Measurements from ENCODE around the gene PTPN1. TPM values are rescaled to one million over a fixed set of nuclear protein-coding genes. Genes with fewer than 3 reads are reported as not detected.

The PTPN1 gene
- total RNA-seq, 1 donor from 2014 or later = 15.9 TPM

DNA sequence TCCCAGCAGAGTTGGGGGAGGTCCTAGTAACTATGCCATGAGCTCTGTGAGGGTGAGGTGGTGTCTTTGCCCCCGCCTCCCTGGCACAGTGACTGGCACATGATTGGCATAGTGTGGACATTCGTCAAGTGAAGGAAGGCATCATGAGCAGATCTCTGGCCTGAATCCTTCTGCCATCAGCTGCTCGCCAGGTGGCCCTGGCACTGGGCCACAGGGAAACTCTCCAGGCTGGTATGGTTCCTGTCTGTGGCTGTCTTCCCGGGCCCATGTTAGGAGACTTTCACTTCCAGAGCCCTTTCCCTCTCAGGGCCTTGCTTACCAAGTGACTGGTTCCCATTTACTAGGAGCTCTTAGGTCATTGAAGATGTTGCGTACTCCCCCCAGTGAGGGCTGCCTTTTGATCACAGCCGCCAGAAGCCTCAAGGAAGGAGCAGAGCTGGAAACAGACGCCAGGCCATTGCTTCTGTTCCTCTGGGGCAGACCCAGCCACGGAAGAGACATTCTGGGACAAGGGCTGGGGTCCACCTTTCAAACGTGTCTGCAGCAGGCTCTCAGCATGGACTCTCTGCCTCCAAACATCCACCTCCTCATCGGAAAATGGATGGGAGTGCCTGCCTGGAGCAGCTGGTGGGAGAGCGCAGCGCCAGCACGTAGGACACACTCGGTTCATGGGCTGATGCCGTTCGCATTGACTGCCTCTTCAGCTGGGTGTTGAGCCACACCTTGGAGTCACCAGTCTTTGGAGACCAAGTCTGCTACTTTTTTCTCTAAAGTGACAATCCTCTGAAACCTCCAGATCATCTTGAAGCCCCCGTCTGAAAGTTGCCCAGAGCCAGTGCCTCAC, 67.2 kb downstream of the PTPN1 start:
- no peak for DNase-seq

DNA sequence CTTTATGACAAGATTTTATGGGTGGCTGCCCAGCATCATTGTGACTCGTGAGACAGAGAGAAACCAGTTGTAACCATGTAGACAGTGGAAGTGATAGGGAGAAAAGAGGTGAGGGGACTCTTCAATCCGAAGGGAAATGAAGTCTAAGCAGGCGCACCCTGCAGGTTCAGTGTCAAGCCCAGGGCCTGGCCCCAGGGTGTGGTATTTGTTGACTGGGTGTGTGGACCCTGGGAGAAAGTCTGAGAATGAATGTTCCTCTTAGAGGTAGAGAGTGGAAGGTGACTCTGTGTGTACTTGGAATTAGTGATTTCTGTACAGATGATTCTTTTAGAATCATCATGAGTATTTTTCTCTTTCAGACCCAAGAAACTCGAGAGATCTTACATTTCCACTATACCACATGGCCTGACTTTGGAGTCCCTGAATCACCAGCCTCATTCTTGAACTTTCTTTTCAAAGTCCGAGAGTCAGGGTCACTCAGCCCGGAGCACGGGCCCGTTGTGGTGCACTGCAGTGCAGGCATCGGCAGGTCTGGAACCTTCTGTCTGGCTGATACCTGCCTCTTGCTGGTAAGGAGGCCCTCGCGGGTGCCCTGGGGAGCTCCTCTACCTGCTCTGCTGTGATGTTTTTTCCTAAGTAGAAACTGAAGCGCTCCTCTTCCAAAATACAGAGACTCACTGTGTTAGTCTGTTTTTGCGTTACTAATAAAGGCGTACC, 68.0 kb downstream of the PTPN1 start:
- DNase-seq = no peak

- DNase-seq = no peak
These were observed 68.6 kb downstream of the PTPN1 start for GRCh38 chr20:50578778-50579165.

- DNase-seq = no peak
These were observed 69.3 kb downstream of the PTPN1 start for GRCh38 chr20:50579511-50579910.

GRCh38 chr20:50580016-50580747, 70.0 kb downstream of the PTPN1 start:
- no peak for DNase-seq

DNA sequence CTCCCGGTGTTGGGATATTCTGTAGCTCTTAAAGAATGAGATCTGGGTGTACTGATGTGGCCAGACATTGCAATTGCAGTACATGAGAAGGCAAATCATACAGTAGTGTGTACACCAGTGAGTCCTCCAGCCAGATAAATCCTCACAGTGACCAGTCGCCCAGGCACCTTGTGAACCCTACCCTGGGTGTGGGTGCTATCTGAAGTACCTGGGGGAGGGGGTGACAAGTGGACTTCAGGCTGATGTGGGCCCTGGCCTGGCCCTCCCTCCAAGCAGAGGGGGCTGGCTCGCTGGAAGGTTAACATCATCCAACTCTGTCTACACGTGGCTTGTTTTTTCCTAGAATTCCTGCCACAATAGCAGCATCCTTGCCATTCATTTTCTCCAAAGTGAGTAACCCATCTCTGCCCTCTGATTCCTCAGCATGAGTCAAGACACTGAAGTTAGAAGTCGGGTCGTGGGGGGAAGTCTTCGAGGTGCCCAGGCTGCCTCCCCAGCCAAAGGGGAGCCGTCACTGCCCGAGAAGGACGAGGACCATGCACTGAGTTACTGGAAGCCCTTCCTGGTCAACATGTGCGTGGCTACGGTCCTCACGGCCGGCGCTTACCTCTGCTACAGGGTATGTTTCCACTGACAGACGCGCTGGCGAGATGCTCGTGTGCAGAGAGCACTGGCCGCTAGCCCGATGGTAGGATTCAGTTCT, 70.8 kb downstream of the PTPN1 start:
- DNase-seq = no peak

GRCh38 chr20:50582092-50582491, 71.9 kb downstream of the PTPN1 start:
- DNase-seq = no peak

DNA sequence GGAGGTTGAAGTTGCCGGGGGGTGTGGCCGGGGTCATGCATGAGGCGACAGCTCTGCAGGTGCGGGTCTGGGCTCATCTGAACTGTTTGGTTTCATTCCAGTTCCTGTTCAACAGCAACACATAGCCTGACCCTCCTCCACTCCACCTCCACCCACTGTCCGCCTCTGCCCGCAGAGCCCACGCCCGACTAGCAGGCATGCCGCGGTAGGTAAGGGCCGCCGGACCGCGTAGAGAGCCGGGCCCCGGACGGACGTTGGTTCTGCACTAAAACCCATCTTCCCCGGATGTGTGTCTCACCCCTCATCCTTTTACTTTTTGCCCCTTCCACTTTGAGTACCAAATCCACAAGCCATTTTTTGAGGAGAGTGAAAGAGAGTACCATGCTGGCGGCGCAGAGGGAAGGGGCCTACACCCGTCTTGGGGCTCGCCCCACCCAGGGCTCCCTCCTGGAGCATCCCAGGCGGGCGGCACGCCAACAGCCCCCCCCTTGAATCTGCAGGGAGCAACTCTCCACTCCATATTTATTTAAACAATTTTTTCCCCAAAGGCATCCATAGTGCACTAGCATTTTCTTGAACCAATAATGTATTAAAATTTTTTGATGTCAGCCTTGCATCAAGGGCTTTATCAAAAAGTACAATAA, 72.5 kb downstream of the PTPN1 start:
- DNase-seq = no peak

DNA sequence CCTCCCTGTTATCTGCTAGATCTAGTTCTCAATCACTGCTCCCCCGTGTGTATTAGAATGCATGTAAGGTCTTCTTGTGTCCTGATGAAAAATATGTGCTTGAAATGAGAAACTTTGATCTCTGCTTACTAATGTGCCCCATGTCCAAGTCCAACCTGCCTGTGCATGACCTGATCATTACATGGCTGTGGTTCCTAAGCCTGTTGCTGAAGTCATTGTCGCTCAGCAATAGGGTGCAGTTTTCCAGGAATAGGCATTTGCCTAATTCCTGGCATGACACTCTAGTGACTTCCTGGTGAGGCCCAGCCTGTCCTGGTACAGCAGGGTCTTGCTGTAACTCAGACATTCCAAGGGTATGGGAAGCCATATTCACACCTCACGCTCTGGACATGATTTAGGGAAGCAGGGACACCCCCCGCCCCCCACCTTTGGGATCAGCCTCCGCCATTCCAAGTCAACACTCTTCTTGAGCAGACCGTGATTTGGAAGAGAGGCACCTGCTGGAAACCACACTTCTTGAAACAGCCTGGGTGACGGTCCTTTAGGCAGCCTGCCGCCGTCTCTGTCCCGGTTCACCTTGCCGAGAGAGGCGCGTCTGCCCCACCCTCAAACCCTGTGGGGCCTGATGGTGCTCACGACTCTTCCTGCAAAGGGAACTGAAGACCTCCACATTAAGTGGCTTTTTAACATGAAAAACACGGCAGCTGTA, 73.4 kb downstream of the PTPN1 start:
- no peak for DNase-seq

GRCh38 chr20:50584687-50585086, 74.5 kb downstream of the PTPN1 start:
- no peak for DNase-seq

DNA sequence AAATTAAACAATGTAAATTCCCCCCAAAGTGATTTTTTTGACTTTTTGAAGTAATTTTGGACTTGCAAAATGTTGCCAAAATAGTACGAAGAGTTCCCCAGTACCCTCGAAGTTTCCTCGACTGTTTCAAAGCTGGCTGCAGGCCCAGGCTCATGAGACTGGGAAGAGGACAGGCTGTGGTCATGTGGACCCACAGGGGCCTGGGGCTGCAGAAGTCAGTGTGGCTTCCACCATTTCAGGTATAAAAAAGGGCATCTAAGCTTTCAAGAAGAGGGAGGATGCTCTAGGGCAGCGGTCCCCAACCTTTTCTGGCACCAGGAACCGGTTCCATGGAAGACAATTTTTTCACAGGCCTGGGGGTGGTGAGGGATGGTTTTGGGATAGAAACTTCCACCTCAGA, 75.0 kb downstream of the PTPN1 start:
- DNase-seq = no peak

DNA sequence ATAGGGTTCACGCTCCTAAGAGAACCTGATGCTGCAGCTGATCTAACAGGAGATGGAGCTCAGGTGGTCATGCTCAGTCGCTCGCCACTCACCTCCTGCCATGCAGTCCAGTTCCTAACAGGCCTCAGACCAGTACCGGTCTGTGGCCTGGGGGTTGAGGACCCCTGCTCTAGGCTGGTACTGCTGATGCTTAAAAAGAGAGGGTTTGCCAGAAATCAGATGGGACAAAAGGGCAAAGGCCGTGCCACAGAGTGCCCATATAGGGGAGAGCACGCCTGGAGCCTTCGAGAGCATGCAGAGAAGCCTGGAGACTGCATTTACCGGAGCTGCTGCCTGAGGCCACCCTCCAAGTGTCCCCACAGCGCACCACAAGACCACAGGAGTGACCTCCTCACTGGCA, 75.5 kb downstream of the PTPN1 start:
- DNase-seq = no peak

DNA sequence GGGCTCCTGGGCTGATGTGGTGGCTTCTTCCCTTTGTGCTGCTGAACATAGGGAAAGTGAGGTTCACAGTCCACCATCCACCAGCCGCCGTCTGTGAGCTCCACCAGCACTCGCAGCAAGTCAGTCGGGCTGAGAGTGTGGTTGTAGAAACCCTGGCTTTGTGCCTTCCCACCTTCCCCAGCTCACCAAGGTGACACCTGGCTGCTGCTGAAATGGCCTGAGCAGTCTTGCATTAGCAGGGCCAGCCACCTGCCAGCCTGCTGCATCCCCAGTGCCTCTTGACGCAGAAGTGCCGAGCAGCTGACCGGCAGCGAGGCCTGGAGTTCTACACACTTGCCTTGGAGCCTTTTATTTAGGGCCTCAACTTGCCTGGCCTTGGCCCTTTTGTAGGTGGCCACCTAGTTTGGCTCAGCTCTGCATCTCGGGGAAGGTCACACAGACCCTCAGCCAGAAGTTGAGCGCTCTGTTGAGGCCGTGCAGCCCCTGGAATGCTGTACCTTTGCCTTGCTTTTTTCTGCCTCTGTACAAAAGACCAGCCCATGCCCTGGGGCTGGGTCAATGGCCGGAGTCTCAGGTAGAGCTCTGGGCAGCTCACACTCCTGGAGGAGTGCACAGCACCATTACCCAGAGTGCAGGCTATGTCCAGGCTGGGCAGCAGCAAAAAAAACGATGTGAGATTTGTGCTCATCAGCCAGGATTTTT, 76.5 kb downstream of the PTPN1 start:
- DNase-seq = no peak

GRCh38 chr20:50587291-50587961, 77.2 kb downstream of the PTPN1 start:
- DNase-seq = no peak

DNA sequence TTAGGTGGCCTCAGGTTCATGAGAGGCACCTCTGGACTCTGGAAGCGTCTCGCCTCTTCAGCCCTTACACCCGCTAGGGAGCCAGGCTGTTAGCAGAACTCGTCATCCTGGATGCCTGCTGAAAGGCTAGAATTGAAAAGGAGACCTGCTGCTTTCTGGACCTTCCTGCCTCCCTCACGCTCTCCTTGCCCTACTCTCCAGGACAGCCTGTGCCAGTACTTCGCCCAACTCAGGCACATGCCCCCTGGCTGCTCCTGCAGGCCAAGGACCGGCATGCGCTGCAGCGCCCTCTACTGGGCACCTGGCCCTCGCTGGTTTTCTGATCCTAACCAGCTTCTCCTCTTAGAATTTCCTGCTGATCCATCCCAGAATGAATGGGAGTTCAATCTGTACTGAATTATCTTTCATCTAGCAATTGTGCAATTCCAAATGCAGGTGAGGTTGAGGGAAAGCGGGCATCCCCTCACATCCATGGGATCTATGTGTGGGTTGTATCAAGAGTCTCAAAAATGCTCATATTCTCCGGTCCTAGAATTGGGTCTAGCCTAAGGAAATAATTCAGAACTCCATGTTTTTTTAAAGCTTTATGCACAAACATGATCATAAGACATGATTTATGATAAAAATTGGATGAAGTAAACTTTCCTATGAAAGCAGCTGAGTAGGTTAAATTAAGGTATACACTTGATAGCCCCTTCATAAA, 78.0 kb downstream of the PTPN1 start:
- peak; percentile 31 for DNase-seq

GRCh38 chr20:50589548-50590347, 79.6 kb downstream of the PTPN1 start:
- no peak for DNase-seq

GRCh38 chr20:50590348-50590664, 80.1 kb downstream of the PTPN1 start:
- no peak for DNase-seq

DNA sequence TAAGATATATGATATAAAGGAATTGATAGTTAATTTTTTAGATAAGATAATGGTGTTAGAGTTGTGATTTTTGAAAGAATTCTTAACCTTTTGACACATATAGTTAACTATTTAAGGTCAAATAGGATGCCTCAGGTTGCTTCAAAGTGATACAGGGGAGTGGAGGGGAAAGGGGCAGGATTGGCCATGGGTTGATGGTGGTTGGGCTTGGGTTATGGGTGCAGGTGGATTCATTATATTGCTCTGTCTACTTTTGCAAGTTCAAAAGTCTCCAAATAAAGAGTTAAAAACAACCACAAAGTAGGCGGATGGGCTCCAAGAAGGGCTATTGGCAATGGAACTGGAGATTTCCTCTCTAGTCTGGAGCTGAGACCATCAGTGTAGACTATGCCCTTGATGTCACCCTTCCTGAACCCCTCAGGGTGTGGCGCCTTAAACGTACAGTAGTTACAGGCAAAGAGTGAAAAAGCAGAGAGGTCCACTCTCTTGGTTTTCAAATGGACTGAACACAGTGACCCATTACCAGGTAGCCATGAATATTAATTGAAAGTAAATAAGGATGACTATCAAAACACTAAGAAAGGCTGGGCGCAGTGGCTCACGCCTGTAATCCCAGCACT, 81.2 kb downstream of the PTPN1 start:
- DNase-seq = no peak
